SK-N-MC (cell line): Measurements from ENCODE around the gene LIN28A.

ENCODE experiments used
- DNase-seq: peaks from one replicate; pipeline ENCODE4 v3.0.0-alpha.2; 2011; ENCODE audit warnings: low read depth, low spot score
- H3K27ac ChIP-seq: fragments of 200-600 bp; sonication (generic); 2 replicates; pipeline ENCODE4 v1.5.1; 2016; ENCODE audit warnings: mixed run types
- H3K36me3 ChIP-seq: fragments of 200-600 bp; sonication (generic); 2 replicates; pipeline ENCODE4 v1.6.1; 2017; ENCODE audit warnings: antibody characterized with exemption, low read length, mixed read lengths; ENCODE audit not compliant: insufficient read depth
- H3K4me3 ChIP-seq: fragments of 200-600 bp; sonication (generic); 2 replicates; pipeline ENCODE4 v1.5.1; 2016
- H3K9ac ChIP-seq: fragments of 200-600 bp; sonication (generic); 2 replicates; pipeline ENCODE4 v1.8.0; 2017; ENCODE audit warnings: mixed run types, mixed read lengths; ENCODE audit not compliant: insufficient read length
- H3K9me3 ChIP-seq: fragments of 200-600 bp; sonication (generic); 2 replicates; pipeline ENCODE4 v1.6.1; 2017; ENCODE audit warnings: low read depth, mild to moderate bottlenecking, antibody characterized with exemption, low read length, moderate library complexity, mixed read lengths
- EZH2 ChIP-seq: fragments of 200-600 bp; sonication (generic); IDR thresholded peaks from one replicate; pipeline ENCODE4 v1.6.1; 2017; ENCODE audit warnings: antibody characterized with exemption
- FOXP2 ChIP-seq: optimal IDR thresholded peaks from 2 replicates; pipeline ENCODE3; 2011; ENCODE audit warnings: mild to moderate bottlenecking, moderate library complexity; ENCODE audit not compliant: insufficient read depth; ENCODE audit errors: extremely low read length, control extremely low read depth
- POLR2AphosphoS5 ChIP-seq: IDR thresholded peaks from 2 replicates; pipeline ENCODE4 v1.6.1; 2012; ENCODE audit warnings: mild to moderate bottlenecking, low read depth, low read length, borderline replicate concordance

Gene LIN28A

DNA sequence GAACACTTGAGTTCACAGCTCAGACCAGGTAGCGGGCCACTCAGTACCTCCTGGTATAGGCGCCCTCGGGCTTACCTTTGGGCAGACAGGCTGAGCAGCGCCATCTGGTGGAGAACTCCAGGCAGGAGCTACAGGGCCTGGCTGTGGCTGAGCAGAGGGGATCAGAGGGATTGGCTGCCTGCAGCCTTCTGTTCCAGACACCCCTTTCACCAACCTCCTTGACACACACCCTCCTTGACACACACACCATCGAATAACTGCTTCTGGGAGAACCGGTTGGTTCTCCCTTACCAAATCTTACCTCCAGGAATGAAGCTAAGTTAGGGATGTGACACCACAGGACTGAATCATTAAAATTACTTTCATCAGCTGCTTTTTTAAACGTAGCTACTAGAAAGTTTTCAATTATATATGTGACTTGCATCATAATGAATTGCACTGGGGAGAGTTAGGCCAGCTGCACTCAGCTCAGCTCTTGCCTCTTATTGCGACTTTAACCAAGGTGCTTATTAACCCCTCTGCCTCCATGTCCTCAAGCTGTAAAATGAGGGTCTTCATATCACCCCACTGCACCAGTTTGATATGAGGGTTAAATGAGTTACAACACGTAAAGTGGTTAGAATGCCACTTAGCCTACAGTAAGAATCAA lies 6.6 kb downstream of the LIN28A start:
- Histone ChIP-seq H3K36me3 (no peaks in the 10 kb centered on the region), H3K9ac (no peak overlapping the region), H3K4me3 (no peak overlapping the region), H3K27ac (no peak overlapping the region), H3K9me3 (no peaks in the 10 kb centered on the region)
- peak; percentile 10 for DNase-seq
- TF ChIP-seq EZH2 (no peak), POLR2AphosphoS5 (no peak), FOXP2 (no peak)

DNA sequence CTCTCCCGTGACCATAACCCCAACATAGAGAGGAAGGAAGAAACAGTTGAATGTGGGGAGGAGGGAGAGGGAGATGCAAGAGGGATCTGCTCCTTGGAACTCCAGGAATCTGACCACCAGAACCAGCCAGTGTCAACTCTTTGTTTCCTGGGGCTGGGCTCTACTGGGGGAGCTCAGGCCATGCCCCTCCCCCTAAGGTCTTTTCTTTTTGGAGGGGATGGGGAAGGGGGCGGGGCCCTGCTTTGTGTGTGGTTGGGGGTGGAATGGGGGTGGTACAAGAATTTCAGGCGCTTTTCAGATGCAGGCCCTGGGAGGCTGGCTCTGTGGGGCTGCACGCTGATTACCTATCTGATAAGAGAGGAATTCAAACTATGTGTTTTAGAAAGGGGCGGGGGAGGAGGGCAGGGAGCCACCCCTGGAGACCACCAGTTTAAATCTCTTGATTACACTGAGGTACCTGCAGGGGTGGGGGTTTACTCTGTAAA lies 8.3 kb downstream of the LIN28A start:
- Histone ChIP-seq H3K9ac (no peak overlapping the region), H3K9me3 (no peaks in the 10 kb centered on the region), H3K36me3 (no peaks in the 10 kb centered on the region), H3K27ac (no peak overlapping the region), H3K4me3 (no peak overlapping the region)
- TF ChIP-seq FOXP2 (no peak), EZH2 (no peak), POLR2AphosphoS5 (no peak)
- DNase-seq = no peak

GRCh38 chr1:26419494-26419893 lies 8.9 kb downstream of the LIN28A start:
- DNase-seq = no peak
- no peak overlapping the region for H3K4me3 ChIP-seq
- TF ChIP-seq EZH2 (no peak), POLR2AphosphoS5 (no peak), FOXP2 (no peak)
- H3K9me3 ChIP-seq = no peaks in the 10 kb centered on the region
- no peak overlapping the region for H3K27ac ChIP-seq
- no peak overlapping the region for H3K9ac ChIP-seq
- H3K36me3 ChIP-seq = no peaks in the 10 kb centered on the region

DNA sequence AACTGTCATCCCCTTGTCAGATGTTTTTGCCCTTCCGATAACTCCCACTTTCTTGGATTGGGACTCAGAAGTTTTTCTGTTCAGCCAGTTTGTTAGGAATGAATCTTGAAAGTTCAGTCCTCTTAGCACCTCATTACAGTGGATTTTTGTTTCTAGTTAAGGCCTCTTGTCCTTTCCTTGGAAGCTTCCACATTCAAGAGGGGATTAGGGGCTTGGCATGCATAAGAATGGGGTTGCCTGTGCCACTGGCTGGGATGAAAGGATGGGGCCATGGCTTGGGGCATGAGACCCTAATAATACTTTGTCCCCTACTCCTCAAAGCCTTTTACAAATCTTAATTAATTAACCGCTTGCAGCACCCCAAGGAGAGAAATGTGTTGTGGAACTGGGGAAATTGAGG lies 19.1 kb downstream of the LIN28A start:
- peaks cover 5% of the 10 kb centered on the region; the same call in 1 of the 2 replicates for H3K36me3 ChIP-seq

DNA sequence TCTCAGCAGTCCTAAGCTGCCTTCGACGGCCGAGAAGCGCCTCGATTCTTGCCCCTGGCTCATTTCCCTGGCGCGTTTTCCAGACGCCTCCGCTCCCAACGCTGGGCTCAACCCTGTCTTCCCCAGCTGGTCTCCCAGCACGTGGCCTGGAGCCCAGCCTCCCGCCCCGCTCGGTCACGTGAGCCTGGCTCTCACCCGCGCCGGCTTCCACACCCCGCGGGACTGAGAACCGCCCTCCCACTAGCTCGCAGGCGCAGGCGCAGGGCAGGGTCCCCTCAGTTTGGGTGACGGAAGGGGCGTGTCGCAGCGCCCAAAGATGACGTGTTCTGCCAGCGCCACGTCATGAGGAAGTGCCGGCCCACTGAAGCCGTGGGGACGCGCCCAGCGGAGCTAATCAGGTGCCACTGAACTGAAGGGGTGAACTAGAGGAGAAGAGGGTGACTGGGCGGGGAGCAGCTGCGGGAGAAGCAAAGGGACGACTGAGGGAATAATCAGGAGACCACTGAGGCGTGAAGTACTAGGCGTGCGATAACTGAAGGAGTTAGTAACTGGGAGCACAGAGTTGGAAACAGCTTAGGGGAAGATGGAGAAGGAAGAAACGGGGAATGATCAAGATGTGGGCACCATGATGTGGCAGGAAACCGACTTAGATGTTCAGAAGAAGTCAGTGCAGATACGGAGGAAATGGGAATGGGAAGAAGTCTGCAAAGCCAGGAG lies 21.5 kb downstream of the LIN28A start, which contains the start of gene DHDDS:
Gene DHDDS, plus strand, starts transcription at position 343 of the 717 bp plus-strand sequence. CDS start 625 bp downstream, outside the sequence.
- peak; percentile 69 for DNase-seq
- Histone ChIP-seq H3K4me3 (peak within 1 kb of the TSS; percentile 99), H3K9me3 (no peaks in the 10 kb centered on the region), H3K36me3 (peaks cover 5% of the 10 kb centered on the region; the same call in 1 of the 2 replicates), H3K27ac (peak within 1 kb of the TSS; percentile 67), H3K9ac (peak within 1 kb of the TSS; percentile 93)
- no peak for TF ChIP-seq FOXP2
- peak; percentile 93; the same call in 1 of the 2 replicates for TF ChIP-seq POLR2AphosphoS5
- TF ChIP-seq EZH2 = no peak

More for the DNA sequence above, 19.1 kb downstream of the LIN28A start:
- no peak overlapping the region for H3K9ac ChIP-seq
- H3K27ac ChIP-seq = no peak overlapping the region
- no peak for DNase-seq
- TF ChIP-seq FOXP2 (no peak), POLR2AphosphoS5 (no peak), EZH2 (no peak)
- no peak overlapping the region for H3K4me3 ChIP-seq
- no peaks in the 10 kb centered on the region for H3K9me3 ChIP-seq

GRCh38 chr1:26432793-26433192 lies 22.2 kb downstream of the LIN28A start:
- H3K36me3 ChIP-seq = peaks cover 6% of the 10 kb centered on the region; the same call in 1 of the 2 replicates
- H3K9ac ChIP-seq = peak overlapping the region; percentile 93
- H3K9me3 ChIP-seq = no peaks in the 10 kb centered on the region
- H3K27ac ChIP-seq = no peak overlapping the region
- H3K4me3 ChIP-seq = peak overlapping the region; percentile 99
- TF ChIP-seq POLR2AphosphoS5 = no peak
- TF ChIP-seq FOXP2 = no peak
- no peak for TF ChIP-seq EZH2
- no peak for DNase-seq

GRCh38 chr1:26434161-26434752 lies 23.6 kb downstream of the LIN28A start:
- Histone ChIP-seq H3K36me3 (peaks cover 21% of the 10 kb centered on the region; the same call in 1 of the 2 replicates), H3K27ac (no peak overlapping the region), H3K9me3 (no peaks in the 10 kb centered on the region), H3K4me3 (no peak overlapping the region), H3K9ac (no peak overlapping the region)
- no peak for DNase-seq
- no peak for TF ChIP-seq EZH2
- no peak for TF ChIP-seq FOXP2
- TF ChIP-seq POLR2AphosphoS5 = no peak

- TF ChIP-seq EZH2 = no peak
- no peak for TF ChIP-seq POLR2AphosphoS5
- no peak for TF ChIP-seq FOXP2
- no peak overlapping the region for H3K27ac ChIP-seq
- peaks cover 44% of the 10 kb centered on the region for H3K36me3 ChIP-seq
- no peak overlapping the region for H3K4me3 ChIP-seq
- H3K9me3 ChIP-seq = no peaks in the 10 kb centered on the region
- no peak for DNase-seq
- H3K9ac ChIP-seq = no peak overlapping the region
These were observed 27.4 kb downstream of the LIN28A start for GRCh38 chr1:26438041-26438440.
